GM23338 (cell line): ENCODE data around the gene ZCCHC2.

ENCODE experiments used
- CREB1 ChIP-seq: fragments of 250-450 bp; sonication (Bioruptor Pico); IDR thresholded peaks from 2 replicates; pipeline ENCODE4 v1.5.0; 2020; ENCODE audit warnings: low read depth, mild to moderate bottlenecking, moderate library complexity
- EZH2 ChIP-seq: fragments of 200-600 bp; sonication (generic); IDR thresholded peaks from one replicate; pipeline ENCODE4 v1.8.0; 2017; ENCODE audit warnings: antibody characterized with exemption, mild to moderate bottlenecking, low read depth; ENCODE audit not compliant: unreplicated experiment
- EZH2phosphoT487 ChIP-seq: fragments of 200-600 bp; sonication (generic); IDR thresholded peaks from one replicate; pipeline ENCODE4 v1.8.1; 2018; ENCODE audit warnings: antibody characterized with exemption; ENCODE audit not compliant: unreplicated experiment
- JUNB ChIP-seq: IDR thresholded peaks from one replicate; pipeline ENCODE4 v1.6.1; 2016; ENCODE audit warnings: antibody characterized with exemption; ENCODE audit not compliant: unreplicated experiment
- NANOG ChIP-seq: IDR thresholded peaks from 2 replicates; pipeline ENCODE4 v1.6.1; 2016; ENCODE audit warnings: antibody characterized with exemption, borderline replicate concordance
- POLR2AphosphoS5 ChIP-seq: IDR thresholded peaks from 2 replicates; pipeline ENCODE4 v1.6.1; 2016; ENCODE audit warnings: antibody characterized with exemption, low read depth
- STAT1 ChIP-seq: IDR thresholded peaks from one replicate; pipeline ENCODE4 v1.6.1; 2016; ENCODE audit warnings: antibody characterized with exemption; ENCODE audit not compliant: unreplicated experiment
- ZNF114 ChIP-seq: fragments of 250-450 bp; sonication (Bioruptor Pico); IDR thresholded peaks from 2 replicates; pipeline ENCODE4 v1.5.0; 2020; ENCODE audit warnings: mild to moderate bottlenecking, moderate library complexity
- TF ChIP-seq, protein P1 (sequence below): IDR thresholded peaks from one replicate; pipeline ENCODE4 v1.6.1; 2018; ENCODE audit warnings: antibody characterized with exemption; ENCODE audit not compliant: unreplicated experiment
- TF ChIP-seq, protein P2 (sequence below), 2 experiments: fragments of 200-600 bp in 1 of 2; sonication (generic) in 1 of 2; conservative IDR thresholded peaks; 2 replicates each; pipeline versions ENCODE4 v1.5.1 to v1.6.1; 2016 to 2017; ENCODE audit warnings: antibody characterized with exemption in 2 of 2, low read depth in 2 of 2, mild to moderate bottlenecking in 2 of 2, moderate library complexity in 1 of 2

DNA sequence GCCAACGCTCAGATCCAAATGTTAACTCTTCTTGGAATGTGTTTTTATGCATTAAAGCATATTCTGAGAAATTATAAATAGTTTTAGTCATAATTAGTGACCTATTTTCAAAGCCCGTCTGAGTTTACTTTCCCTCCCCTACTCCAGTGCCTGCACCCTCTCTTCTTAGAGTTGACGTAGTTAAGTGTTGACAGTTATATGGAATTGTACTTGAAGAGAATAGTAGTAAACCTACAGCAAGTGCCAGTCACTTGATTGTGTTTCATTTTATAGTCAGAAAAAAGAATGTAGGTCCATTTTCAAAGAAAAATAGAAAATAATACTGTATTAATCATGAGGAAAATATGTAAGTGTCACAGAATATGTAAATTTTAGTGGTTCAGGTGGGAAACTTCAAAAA, 41.2 kb downstream of the ZCCHC2 start:
- TF ChIP-seq, protein P1, sequence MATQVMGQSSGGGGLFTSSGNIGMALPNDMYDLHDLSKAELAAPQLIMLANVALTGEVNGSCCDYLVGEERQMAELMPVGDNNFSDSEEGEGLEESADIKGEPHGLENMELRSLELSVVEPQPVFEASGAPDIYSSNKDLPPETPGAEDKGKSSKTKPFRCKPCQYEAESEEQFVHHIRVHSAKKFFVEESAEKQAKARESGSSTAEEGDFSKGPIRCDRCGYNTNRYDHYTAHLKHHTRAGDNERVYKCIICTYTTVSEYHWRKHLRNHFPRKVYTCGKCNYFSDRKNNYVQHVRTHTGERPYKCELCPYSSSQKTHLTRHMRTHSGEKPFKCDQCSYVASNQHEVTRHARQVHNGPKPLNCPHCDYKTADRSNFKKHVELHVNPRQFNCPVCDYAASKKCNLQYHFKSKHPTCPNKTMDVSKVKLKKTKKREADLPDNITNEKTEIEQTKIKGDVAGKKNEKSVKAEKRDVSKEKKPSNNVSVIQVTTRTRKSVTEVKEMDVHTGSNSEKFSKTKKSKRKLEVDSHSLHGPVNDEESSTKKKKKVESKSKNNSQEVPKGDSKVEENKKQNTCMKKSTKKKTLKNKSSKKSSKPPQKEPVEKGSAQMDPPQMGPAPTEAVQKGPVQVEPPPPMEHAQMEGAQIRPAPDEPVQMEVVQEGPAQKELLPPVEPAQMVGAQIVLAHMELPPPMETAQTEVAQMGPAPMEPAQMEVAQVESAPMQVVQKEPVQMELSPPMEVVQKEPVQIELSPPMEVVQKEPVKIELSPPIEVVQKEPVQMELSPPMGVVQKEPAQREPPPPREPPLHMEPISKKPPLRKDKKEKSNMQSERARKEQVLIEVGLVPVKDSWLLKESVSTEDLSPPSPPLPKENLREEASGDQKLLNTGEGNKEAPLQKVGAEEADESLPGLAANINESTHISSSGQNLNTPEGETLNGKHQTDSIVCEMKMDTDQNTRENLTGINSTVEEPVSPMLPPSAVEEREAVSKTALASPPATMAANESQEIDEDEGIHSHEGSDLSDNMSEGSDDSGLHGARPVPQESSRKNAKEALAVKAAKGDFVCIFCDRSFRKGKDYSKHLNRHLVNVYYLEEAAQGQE, result no peak
- TF ChIP-seq, protein P2, sequence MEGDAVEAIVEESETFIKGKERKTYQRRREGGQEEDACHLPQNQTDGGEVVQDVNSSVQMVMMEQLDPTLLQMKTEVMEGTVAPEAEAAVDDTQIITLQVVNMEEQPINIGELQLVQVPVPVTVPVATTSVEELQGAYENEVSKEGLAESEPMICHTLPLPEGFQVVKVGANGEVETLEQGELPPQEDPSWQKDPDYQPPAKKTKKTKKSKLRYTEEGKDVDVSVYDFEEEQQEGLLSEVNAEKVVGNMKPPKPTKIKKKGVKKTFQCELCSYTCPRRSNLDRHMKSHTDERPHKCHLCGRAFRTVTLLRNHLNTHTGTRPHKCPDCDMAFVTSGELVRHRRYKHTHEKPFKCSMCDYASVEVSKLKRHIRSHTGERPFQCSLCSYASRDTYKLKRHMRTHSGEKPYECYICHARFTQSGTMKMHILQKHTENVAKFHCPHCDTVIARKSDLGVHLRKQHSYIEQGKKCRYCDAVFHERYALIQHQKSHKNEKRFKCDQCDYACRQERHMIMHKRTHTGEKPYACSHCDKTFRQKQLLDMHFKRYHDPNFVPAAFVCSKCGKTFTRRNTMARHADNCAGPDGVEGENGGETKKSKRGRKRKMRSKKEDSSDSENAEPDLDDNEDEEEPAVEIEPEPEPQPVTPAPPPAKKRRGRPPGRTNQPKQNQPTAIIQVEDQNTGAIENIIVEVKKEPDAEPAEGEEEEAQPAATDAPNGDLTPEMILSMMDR (conservative IDR thresholded peaks at IDR 0.05; ENCODE audit: low read depth in 2 of 2), result no peak
- no peak for TF ChIP-seq EZH2
- no peak for TF ChIP-seq EZH2phosphoT487
- no peak for TF ChIP-seq POLR2AphosphoS5
- no peak for TF ChIP-seq CREB1 (CRISPR knock-in tag)
- no peak for TF ChIP-seq NANOG
- TF ChIP-seq STAT1, result no peak
- no peak for TF ChIP-seq ZNF114
- no peak for TF ChIP-seq JUNB
